Fibroblast of pulmonary artery (primary cell): Measurements from ENCODE around the gene RAD51.

Experiments
- DNase-seq: peaks from one replicate; pipeline ENCODE4 v3.0.0-alpha.2; 2010; ENCODE audit warnings: low read depth
- H3K4me3 ChIP-seq: replicated peaks from 2 replicates; pipeline ENCODE4 v1.5.1; 2011; ENCODE audit warnings: low read depth, mild to moderate bottlenecking, control low read depth, low read length, moderate library complexity
- CTCF ChIP-seq: IDR thresholded peaks from 2 replicates; pipeline ENCODE4 v1.5.1; 2011; ENCODE audit warnings: mild to moderate bottlenecking, control low read depth, low read length, inconsistent platforms; ENCODE audit errors: missing control alignments

Gene RAD51

GRCh38 chr15:40749151-40749630 lies 54.2 kb downstream of the RAD51 start:
- TF ChIP-seq CTCF: no peak
- DNase-seq: no peak

DNA sequence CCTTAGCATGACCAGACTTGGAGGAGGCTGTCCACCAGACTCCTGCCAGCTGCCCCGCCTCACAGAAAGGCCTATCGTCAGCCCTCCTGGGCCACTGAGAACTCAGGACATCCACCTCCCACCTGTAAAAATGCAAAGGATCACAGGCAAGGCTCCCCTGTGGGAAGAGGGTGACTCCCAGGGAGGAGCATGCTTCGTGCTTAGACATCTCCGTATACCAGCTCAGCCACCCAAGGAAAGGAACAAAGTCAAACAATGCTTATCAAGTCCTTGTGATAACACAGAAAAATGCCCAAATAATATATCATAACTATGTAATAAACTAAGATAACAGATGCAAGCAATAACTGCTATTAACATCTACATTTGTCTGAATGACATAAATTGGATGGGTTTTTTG lies 55.9 kb downstream of the RAD51 start:
- H3K4me3 ChIP-seq: no peak overlapping the region
- DNase-seq: no peak
- no peak for TF ChIP-seq CTCF

More at GRCh38 chr15:40749151-40749630, 54.2 kb downstream of the RAD51 start:
- H3K4me3 ChIP-seq: no peak overlapping the region

DNA sequence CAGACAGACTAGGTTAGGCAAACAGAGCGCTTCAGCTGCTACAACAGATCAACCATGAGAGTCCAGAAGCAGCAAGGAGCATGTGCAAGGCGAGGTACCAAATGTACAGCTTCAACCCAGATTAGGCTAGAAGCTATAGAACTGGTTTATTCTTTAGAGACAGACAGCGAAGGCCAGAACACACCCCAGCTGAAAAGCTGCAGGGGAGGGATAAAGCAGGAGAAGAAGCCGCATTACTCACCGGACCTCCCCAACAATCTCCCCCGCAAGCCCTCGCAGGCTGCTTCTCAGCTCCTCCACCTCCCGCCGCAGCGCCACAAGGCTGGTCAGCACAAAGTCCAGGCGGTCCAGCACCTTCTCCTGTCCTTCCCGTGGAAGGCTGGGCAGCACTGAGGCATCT lies 56.8 kb downstream of the RAD51 start:
- no peak for DNase-seq

DNA sequence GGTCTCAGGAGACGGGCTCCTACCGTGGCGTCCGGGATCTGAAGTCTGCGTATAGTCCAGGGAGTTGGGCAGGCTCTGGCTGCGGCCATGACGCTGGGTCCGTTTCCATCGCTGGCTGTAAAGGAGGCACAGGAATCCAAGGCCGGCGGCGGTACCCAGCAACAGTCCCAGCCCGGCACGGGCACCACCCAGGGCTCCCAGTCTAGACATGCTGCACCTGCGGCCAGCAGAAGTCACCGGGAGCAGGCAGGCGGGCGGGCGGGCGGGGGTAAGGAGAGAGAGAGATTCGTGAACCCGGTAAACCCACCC lies 59.6 kb downstream of the RAD51 start:
- H3K4me3 ChIP-seq: peak overlapping the region; percentile 97
- DNase-seq: no peak
- TF ChIP-seq CTCF: no peak

More for the DNA sequence above, 56.8 kb downstream of the RAD51 start:
- no peak overlapping the region for H3K4me3 ChIP-seq
- no peak for TF ChIP-seq CTCF

- H3K4me3 ChIP-seq: peak within 1 kb of the TSS; percentile 97
- no peak for TF ChIP-seq CTCF
- peak; percentile 92 for DNase-seq
Observed at GRCh38 chr15:40754883-40755811, 60.2 kb downstream of the RAD51 start, which contains the start of gene RMDN3. Gene RMDN3 (minus strand): TSS chr15:40755254. CDS start chr15:40754783, 471 bp downstream.

- no peak for TF ChIP-seq CTCF
- H3K4me3 ChIP-seq: peak overlapping the region; percentile 97
- no peak for DNase-seq
Observed at GRCh38 chr15:40755812-40756208, 60.8 kb downstream of the RAD51 start.
